GM12892 (cell line): ENCODE results near the gene CCR8.

Source experiments
- DNase-seq: peaks from one replicate; pipeline ENCODE4 v3.0.0; 2011; ENCODE audit not compliant: insufficient read length
- FAIRE-seq: peaks from 2 replicates; lab custom pipeline; 2011; peaks lifted over from hg19 to GRCh38; lab: Jason Lieb, UNC
- POLR2A ChIP-seq: IDR thresholded peaks from 2 replicates; pipeline ENCODE4 v1.6.1; 2011; ENCODE audit warnings: low read depth, low read length, control low read depth
- POLR2AphosphoS5 ChIP-seq: IDR thresholded peaks from 2 replicates; pipeline ENCODE4 v1.6.1; 2011; ENCODE audit warnings: low read depth, low read length, control low read depth
- TAF1 ChIP-seq: IDR thresholded peaks from 2 replicates; pipeline ENCODE4 v1.6.1; 2011; ENCODE audit warnings: low read depth, mild to moderate bottlenecking, control low read depth, low read length, borderline replicate concordance

The CCR8 gene

DNA sequence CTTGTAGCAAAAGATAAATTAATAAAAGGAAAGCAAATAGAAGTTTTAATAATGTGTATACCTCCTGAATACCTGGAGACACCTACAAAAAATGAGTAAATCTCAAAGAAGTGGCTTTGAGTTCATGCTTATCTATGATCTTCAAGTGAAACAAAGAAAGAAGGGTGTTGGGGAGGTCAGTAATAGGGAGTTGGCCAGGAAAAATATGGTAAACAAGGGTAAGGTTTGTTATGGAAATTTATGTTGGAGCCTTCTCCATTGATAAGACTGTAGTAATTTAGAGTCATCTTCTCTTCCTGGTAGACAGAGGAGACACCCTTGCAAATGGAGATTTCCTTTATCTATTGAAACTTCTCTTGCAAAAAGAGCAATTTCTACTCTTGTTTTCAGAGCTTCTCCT lies 6.6 kb upstream of the CCR8 start:
- FAIRE-seq: peak; percentile 60
- DNase-seq: no peak
- TF ChIP-seq POLR2AphosphoS5: no peak
- TF ChIP-seq TAF1: no peak
- no peak for TF ChIP-seq POLR2A

DNA sequence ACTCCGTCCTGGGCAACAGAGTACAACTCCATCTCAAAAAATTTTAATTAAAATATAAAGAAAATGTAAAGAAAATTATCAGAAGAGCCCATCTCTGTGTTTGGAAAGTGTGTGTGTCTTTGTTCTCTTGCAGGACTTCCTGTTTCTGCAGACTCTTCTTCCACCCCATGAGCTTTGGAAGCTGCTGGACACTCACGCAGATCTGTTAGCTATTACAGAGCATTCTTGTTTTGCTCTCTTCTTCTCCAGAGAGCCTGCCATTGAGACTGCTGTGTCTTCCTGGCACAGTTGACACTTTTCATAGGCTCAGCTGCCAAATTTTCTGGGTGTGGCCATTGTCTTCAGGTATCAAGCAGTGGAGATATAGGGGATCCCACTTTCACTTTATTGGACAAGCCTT lies 6.0 kb upstream of the CCR8 start:
- DNase-seq (no peak), FAIRE-seq (no peak)
- no peak for TF ChIP-seq POLR2AphosphoS5
- TF ChIP-seq POLR2A: no peak
- no peak for TF ChIP-seq TAF1

DNA sequence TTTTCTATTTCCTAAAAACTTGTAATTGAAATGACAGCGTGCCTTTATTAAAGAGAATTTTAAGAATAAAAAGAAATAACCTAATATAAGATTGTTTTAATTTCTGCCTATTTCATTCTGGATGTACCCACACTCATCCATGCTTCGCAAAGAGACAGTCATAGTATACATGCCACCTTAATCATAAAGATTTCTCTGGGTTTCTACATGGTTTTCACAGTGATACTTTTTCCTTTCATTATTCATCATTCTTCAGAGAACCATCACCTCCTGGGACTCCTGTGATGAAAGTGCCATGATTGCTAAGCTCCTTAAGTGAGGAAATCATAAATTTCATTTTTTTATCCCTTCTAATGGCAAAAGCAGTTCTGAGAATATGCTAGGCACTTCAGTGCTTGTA lies 4.3 kb upstream of the CCR8 start:
- DNase-seq: no peak
- FAIRE-seq: no peak
- TF ChIP-seq POLR2AphosphoS5: no peak
- no peak for TF ChIP-seq TAF1
- no peak for TF ChIP-seq POLR2A

DNA sequence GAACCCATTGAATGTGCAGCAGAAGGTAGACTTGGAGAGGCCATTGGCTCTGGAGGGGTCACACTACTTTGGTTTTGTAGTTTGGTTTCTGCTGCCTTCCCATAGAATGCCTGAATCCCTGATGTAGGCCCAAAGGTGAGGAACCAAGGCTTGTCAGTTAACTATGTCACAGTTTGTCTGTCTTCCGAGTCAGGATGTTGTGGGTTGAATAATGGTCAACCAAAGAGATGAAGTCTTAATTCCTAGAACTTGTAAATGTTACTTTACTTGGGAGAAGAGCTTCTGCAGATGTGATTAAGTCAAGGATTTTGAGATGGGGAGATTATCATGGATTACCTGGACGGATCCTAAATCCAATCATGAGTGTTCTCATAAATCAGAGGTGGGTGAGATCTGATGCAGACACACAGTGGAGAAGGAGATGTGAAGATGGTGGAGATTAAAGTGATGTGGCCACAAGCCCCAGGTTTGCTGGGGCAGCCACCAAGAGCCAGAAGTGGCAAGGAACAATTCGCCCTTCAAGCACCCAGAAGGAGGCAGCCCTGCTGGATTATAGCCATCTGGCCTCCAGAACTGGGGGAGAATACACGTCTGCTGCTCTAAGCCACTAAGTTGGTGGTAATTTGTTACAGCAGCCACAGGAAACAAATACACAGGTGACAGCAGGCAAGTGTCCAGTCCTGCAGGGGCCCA lies 2.3 kb upstream of the CCR8 start:
- no peak for FAIRE-seq
- no peak for TF ChIP-seq POLR2A
- no peak for TF ChIP-seq TAF1
- TF ChIP-seq POLR2AphosphoS5: no peak
- no peak for DNase-seq

DNA sequence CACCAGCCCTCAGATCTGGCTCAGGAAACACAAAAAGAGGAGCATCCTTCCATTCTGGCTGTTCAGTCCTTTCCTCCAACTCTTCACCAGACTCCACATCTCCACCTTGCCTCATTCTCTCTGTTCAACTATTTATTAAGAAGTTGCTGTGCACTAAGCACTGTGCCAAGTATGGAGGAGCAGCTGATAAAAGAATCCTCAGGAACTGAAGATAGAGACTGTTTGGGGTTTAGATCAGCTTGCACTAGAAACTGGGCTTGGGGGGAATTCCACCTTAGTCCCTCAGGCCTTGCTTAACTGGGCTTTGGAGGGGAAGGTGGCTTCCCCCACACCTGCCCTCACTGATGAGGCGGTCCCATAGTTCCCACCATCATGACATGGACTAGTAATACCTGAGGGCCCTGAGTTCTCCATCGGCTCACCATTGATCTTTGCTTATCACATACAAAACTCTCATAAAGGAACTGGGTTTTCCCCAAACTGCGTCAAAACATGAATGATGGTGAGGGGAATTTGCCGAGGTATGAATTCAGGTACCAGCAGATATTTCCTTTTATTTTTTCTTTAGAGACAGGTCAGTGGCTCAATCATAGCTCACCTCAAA lies 1.7 kb upstream of the CCR8 start:
- DNase-seq (no peak), FAIRE-seq (peak; percentile 96)
- TF ChIP-seq POLR2A: no peak
- TF ChIP-seq TAF1: no peak
- no peak for TF ChIP-seq POLR2AphosphoS5

DNA sequence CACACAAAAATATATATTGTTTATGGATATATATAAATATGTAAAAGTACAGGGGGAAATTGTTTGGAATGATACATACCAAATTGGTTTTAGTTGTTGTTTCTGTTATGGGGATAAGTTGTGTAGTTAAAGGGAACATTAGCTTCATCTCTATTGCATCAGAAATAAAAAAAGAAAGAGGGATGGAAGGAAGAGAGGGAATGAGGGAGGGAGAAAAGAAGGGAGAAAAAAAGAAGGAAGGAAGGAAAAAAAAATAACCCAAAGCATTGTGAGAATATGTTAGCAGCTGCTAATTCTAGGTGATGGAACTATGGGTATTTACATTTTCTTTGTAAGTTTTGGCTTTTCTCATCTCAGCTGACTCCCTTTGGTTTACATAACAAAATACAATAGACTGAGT lies 1.3 kb downstream of the CCR8 start:
- FAIRE-seq (no peak), DNase-seq (no peak)
- no peak for TF ChIP-seq POLR2AphosphoS5
- TF ChIP-seq TAF1: no peak
- TF ChIP-seq POLR2A: no peak

DNA sequence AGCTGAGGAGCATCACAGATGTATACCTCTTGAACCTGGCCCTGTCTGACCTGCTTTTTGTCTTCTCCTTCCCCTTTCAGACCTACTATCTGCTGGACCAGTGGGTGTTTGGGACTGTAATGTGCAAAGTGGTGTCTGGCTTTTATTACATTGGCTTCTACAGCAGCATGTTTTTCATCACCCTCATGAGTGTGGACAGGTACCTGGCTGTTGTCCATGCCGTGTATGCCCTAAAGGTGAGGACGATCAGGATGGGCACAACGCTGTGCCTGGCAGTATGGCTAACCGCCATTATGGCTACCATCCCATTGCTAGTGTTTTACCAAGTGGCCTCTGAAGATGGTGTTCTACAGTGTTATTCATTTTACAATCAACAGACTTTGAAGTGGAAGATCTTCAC lies 3.0 kb downstream of the CCR8 start:
- TF ChIP-seq TAF1: no peak
- no peak for FAIRE-seq
- no peak for DNase-seq

DNA sequence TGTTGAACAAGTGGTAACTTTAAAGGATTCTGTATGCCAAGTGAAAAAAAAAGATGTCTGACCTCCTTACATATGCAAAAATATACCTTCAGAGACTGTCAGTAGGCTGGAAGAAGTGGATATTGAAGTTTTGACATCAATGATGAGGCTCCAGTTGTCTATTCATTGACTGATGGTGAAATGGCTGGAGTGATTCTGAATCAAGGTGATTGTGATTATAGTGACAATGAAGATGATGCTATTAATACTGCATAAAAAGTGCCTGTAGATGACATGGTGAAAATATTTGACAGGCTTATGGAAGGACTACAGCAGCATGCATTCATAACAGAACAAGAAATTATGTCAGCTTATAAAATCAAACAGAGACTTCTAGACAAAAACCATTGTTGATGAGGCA lies 4.1 kb downstream of the CCR8 start:
- DNase-seq (no peak), FAIRE-seq (no peak)
- TF ChIP-seq POLR2AphosphoS5: no peak
- no peak for TF ChIP-seq TAF1
- TF ChIP-seq POLR2A: no peak

DNA sequence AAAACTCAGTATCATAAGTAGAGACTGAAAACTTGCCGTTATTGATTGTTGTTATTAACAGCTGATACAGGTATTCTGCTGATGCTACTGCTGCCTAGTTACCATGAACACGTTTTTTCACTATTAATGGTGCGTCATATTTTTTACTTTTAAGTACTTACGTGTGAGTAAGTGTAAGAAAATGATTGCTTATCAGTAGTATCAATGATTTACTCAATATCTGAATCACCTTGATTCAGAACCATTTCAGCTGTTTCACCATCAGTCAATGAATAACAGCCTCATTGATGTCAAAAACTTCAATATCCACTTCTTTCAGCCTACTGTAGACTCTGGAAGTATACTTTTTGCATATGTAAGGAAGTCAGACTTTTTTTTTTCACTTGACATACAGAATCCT lies 4.7 kb downstream of the CCR8 start:
- TF ChIP-seq TAF1 (no peak), POLR2AphosphoS5 (no peak), POLR2A (no peak)
- no peak for FAIRE-seq

DNA sequence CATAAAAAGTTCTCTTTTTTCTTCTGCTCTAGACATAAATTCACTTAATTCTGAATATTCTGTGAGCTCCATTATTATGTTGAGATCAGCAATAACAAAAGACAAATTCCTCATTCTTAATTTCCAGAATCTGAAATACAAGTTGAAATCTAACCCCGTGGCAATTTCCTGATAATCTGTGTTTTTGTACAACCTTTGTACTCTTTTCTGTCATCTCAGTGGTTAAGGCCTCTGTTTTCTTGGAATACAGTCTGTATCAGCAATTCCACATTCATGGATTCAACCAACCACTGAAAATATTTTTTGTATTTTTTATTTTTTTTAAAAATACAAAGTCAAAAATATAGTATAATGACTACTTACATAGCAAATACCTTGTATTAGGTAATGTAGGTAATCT lies 8.7 kb downstream of the CCR8 start:
- DNase-seq (no peak), FAIRE-seq (no peak)

More for the DNA sequence above, 4.7 kb downstream of the CCR8 start:
- DNase-seq: no peak

DNA sequence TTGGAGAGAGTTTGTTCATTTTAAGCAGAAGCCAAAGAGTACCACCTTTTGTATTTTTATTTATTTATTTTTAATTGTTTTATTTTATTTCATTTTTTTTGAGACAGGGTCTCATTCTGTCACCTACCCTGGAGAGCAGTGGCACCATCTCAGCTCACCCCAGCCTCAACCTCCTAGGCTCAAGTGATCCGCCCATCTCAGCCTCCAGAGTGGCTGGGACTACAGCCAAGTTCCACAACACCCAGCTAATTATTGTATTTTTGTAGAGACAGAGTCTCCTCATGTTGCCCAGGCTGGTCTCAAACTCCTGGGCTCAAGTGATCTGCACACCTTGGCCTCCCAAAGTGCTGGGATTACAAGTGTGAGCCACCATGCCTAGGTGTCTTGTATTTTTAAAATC lies 9.6 kb downstream of the CCR8 start:
- DNase-seq: no peak
- no peak for FAIRE-seq
- TF ChIP-seq POLR2AphosphoS5: no peak
- TF ChIP-seq POLR2A: no peak
- no peak for TF ChIP-seq TAF1

More for the DNA sequence above, 8.7 kb downstream of the CCR8 start:
- no peak for TF ChIP-seq POLR2AphosphoS5
- TF ChIP-seq POLR2A: no peak
- no peak for TF ChIP-seq TAF1

DNA sequence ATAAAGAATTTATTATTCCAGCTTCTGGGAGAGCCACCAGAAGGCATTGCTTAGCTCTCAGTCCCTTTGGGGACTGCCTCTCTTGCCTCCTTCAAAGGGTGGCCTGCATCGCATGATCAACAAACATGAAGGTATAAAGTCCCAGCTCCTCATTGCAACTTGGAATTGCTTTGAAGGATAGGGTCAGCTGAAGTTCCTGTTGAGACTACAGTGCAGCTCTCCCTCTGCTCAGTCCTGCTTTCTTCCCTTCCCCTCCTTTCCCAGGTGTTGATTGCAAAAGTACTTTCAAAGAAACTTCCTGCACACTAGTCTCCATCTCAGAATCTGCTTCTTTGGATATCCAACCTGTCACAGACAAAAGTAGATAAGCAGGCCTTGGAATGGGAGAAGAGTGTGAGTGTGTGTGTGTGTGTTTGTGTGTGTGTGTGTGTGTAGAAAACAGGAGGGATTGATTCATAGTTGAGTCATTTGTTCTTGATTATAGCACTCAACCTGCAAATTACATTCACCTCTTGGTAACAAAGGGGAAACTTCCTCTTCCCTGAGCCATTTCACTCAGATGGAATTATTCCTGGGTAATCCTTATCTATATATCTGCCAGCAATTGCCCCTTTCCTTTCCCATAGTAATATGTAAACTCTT lies 13.7 kb downstream of the CCR8 start:
- no peak for FAIRE-seq
- DNase-seq: no peak
- TF ChIP-seq POLR2A (no peak), POLR2AphosphoS5 (no peak), TAF1 (no peak)
